GM10248 (cell line): ENCODE measurements around the gene CCNT2.
"Not testable (repeated sequence)": the region's sequence is repeated elsewhere in the genome, so short reads cannot be mapped to it uniquely, and the experiment has no call there.

ENCODE experiments used
- CTCF ChIA-PET: fragments of 300-600 bp; sonication (Branson Sonifier 250); formaldehyde crosslinking; extraction: SDS; loops from one replicate; lab custom pipeline; 2021; ENCODE audit warnings: antibody characterized with exemption; lab: Yijun Ruan, JAX
- POLR2A ChIA-PET: fragments of 350-650 bp; sonication (Branson Sonifier 250); formaldehyde crosslinking; extraction: SDS; loops from one replicate; lab custom pipeline; 2020; ENCODE audit warnings: antibody characterized with exemption; lab: Yijun Ruan, JAX
- DNase-seq: peaks from one replicate; pipeline ENCODE4 v3.0.0; 2012; ENCODE audit errors: extremely low spot score
- CTCF ChIP-seq: IDR thresholded peaks from 2 replicates; pipeline ENCODE4 v1.5.1; 2012; ENCODE audit warnings: mild to moderate bottlenecking, low read depth; ENCODE audit errors: extremely low read depth, missing control alignments, control extremely low read depth

CCNT2 gene

DNA sequence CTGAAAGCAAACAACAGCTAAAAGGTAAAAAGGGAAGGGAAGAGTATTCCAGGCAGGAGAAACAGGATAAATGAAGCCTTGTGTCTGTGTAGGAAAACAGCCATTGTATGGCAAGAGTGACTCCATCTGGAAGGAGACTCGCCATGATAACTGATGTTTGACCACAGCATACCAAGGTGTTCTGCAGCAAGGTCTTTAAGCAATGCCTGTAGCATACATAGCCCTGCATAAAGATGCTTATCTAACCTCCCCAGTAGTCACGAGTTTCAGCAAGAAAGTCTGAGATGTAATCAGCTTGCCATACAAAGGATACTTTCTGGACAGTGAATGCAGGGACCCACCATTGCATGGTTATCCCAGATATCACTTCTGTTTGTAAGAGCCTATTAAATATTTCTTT lies 11.9 kb upstream of the CCNT2 start:
- no peak for TF ChIP-seq CTCF
- CTCF ChIA-PET: interaction anchor here (1.1 to 1.3 kb wide), 3 partner anchors 8 to 455 kb away, joined by 3 to 6 read pairs (median 3); no protein-coding TSS in a partner anchor
- POLR2A ChIA-PET: no interaction called here
- no peak for DNase-seq

DNA sequence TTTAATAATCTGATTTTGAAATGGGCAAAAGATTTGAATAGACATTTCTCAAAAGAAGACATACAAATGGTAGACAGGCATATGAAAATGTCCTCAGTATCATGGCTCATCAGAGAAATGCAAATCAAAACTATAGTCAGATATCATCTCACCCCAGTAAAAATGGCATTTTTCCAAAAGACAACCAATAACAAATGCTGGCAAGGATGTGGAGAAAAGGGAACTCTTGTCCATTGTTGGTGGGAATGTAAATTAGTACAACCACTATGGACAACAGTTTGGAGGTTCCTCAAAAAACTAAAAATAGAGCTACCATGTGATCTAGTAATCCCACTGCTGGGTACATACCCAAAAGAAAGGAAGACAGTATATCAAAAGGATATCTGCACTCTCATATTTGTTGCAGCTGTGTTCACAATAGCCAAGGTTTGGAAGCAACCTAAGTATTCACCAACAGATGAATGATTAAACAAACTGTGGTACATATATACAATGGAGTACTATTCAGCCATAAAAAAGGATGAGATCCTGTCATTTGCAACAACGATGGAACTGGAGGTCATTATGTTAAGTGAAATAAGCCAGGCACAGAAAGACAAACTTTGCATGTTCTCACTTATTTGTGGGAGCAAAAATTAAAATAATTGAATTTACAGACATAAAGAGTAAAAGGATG lies 11.0 kb upstream of the CCNT2 start:
- CTCF ChIA-PET: interaction anchor here (1.1 to 1.3 kb wide), 3 partner anchors 9 to 456 kb away, joined by 3 to 6 read pairs (median 3); no protein-coding TSS in a partner anchor
- DNase-seq, POLR2A ChIA-PET: not testable (repeated sequence)

DNA sequence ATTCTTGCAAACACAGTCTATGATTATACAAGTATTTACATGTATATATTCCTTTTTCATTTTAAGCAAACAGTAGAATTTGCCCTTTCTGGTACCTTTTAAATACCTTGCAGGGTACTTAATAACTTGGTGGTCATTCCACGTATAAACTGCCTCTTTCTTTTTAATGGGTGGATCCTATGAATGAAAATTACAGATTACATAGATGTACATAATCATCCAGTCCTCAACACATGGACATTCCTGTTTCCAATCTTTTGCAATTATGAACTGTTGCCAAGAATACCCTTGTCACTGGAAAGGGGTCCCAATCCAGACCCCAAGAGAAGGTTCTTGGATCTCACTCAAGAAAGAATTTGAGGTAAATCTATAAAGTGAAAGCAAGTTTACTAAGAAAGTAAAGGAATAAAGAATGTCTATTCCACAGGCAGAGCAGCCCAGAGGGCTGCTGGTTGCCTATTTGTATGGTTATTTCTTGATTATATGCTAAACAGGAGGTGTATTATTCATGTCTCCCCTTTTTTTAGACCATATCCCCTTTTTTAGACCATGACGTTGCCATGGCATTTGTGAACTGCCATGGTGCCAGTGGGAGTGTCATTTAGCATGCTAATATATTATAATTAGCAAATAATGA lies 7.7 kb upstream of the CCNT2 start:
- DNase-seq: no peak
- ChIA-PET POLR2A (no interaction called here), CTCF (no interaction called here)
- TF ChIP-seq CTCF: no peak

GRCh38 chr2:134911400-134911785 lies 7.2 kb upstream of the CCNT2 start:
- no peak for TF ChIP-seq CTCF

DNA sequence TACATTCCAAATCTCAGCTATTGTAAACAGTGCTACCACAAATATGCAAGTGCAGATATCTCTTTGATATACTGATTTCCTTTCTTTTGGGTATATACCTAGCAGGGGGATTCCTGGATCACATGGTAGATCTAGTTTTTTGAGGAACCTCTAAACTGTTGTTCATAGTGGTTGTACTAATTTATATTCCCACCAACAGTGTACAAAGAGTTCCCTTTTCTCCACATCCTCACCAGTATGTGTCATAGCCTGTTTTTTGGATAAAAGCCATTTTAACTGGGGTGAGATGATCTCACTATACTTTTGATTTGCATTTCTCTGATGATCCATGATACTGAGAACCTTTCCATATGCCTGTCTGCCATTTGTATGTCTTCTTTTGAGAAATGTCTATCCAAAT lies 6.3 kb upstream of the CCNT2 start:
- ChIA-PET POLR2A (no interaction called here), CTCF (no interaction called here)
- no peak for TF ChIP-seq CTCF

More at GRCh38 chr2:134911400-134911785, 7.2 kb upstream of the CCNT2 start:
- DNase-seq: no peak
- ChIA-PET CTCF (no interaction called here), POLR2A (no interaction called here)

DNA sequence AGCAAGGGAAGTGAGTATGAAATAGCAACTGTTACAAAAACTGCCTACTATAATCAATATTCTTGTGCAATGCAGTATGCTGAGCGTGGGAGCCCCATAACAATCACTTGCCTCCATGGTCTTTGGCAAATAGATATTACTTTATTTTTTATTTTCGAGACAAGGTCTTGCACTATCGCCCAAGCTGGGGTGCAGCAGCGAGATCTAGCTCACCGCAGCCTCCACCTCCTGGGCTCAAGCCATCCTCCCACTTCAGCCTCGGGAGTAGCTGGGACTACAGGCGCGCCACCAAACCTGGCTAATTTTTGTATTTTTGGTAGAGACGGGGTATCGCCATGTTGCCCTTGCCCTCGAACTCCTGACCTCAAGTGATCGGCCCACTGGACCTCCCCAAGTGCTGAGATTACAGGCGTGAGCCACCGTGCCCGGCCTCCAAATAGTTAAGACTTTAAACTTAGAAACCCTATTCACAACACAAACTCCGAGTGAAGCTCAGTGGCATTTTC lies 1.2 kb upstream of the CCNT2 start:
- CTCF ChIA-PET: interaction anchor here (0.7 to 2.5 kb wide), 9 partner anchors 14 to 799 kb away, joined by 3 to 6 read pairs (median 4); no protein-coding TSS in a partner anchor
- DNase-seq: no peak

More for the DNA sequence above, 6.3 kb upstream of the CCNT2 start:
- no peak for DNase-seq

More for the DNA sequence above, 1.2 kb upstream of the CCNT2 start:
- POLR2A ChIA-PET: no interaction called here
- TF ChIP-seq CTCF: no peak
